ENCODE measurements around the gene ATG2B. TPM values are rescaled to one million over a fixed set of nuclear protein-coding genes. Genes with fewer than 3 reads are reported as not detected.

ATG2B gene
- total RNA-seq, 1 donor from 2014 or later = 21.0 TPM

DNA sequence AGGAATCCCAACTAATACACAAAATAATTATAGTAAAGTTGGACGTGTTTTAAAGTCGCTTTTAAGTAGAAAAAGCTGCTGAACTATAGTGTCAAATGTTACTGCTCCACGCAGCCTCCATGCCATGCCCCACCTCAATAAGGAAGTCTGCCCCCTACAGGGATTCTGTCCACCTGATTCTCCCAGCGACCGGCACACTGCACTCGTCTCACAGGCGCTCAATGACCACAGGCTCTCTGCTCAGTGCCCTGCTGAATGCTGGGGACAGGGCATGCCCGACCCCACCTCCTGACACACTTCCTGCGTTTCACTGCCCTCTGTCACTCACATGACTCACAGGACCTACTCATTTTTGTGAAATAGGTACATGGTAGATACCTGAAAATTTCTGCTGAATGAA lies 58.2 kb downstream of the ATG2B start:
- peaks cover 68% of the 10 kb centered on the region for H3K36me3 Mint-ChIP-seq (ENCODE audit: low read depth)
- H3K4me3 Mint-ChIP-seq = no peak overlapping the region
- CTCF ChIA-PET = no interaction called here
- DNase-seq = no peak
- peaks cover 2% of the 10 kb centered on the region for H3K4me1 Mint-ChIP-seq
- no peak overlapping the region for H3K27ac Mint-ChIP-seq
- no peak for ATAC-seq (ENCODE audit: low read depth)
- intact Hi-C loops (cut with micrococcal nuclease) = no loop called here
- no peak for TF ChIP-seq CTCF (IDR thresholded peaks at IDR 0.05)
- H3K9me3 Mint-ChIP-seq = no peaks in the 10 kb centered on the region
- no peaks in the 10 kb centered on the region for H3K27me3 Mint-ChIP-seq
- POLR2A ChIA-PET = no interaction called here

DNA sequence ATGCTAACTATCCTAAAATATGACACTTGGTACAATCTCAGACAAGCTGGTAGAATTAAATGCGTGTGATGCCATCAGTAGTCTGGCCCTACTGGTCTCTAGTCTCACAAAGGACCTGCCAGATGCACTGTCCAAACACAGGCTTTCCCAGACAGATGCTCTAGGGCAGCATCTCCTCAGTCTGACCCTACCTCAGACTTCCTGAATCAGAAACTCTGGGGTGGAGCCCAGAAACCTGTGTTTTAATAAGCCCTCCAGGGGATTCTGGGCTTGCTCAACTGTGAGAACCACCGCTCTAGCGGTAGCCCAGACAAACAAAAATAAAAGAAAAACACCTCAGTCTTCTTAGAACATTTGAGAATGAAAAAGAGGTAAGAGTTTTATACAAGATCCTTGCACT lies 59.2 kb downstream of the ATG2B start:
- ATAC-seq (ENCODE audit: low read depth) = peak; percentile 34
- ChIA-PET CTCF (no interaction called here), POLR2A (no interaction called here)
- H3K4me1 Mint-ChIP-seq = peaks cover 2% of the 10 kb centered on the region
- H3K27ac Mint-ChIP-seq = no peak overlapping the region
- no peaks in the 10 kb centered on the region for H3K9me3 Mint-ChIP-seq
- H3K36me3 Mint-ChIP-seq (ENCODE audit: low read depth) = peaks cover 64% of the 10 kb centered on the region
- no peak for DNase-seq
- TF ChIP-seq CTCF (IDR thresholded peaks at IDR 0.05) = no peak
- H3K4me3 Mint-ChIP-seq = no peak overlapping the region
- intact Hi-C loops (cut with micrococcal nuclease) = no loop called here
- no peaks in the 10 kb centered on the region for H3K27me3 Mint-ChIP-seq

GRCh38 chr14:96299441-96299840 lies 63.7 kb downstream of the ATG2B start:
- Mint-ChIP-seq H3K36me3 (ENCODE audit: low read depth) (peaks cover 42% of the 10 kb centered on the region), H3K9me3 (no peaks in the 10 kb centered on the region), H3K4me3 (no peak overlapping the region), H3K27me3 (no peaks in the 10 kb centered on the region), H3K4me1 (peaks cover 1% of the 10 kb centered on the region), H3K27ac (no peak overlapping the region)
- intact Hi-C loops (cut with micrococcal nuclease) = loop anchor here (5.0 to 10.0 kb wide), 2 partner anchors 225 to 443 kb away; no protein-coding TSS in a partner anchor
- POLR2A ChIA-PET = no interaction called here
- no peak for DNase-seq
- TF ChIP-seq CTCF (IDR thresholded peaks at IDR 0.05) = no peak
- CTCF ChIA-PET = interaction anchor here (1.8 to 5.2 kb wide), 2 partner anchors 121 to 124 kb away, joined by 4 to 31 read pairs; no protein-coding TSS in a partner anchor
- ATAC-seq (ENCODE audit: low read depth) = no peak

DNA sequence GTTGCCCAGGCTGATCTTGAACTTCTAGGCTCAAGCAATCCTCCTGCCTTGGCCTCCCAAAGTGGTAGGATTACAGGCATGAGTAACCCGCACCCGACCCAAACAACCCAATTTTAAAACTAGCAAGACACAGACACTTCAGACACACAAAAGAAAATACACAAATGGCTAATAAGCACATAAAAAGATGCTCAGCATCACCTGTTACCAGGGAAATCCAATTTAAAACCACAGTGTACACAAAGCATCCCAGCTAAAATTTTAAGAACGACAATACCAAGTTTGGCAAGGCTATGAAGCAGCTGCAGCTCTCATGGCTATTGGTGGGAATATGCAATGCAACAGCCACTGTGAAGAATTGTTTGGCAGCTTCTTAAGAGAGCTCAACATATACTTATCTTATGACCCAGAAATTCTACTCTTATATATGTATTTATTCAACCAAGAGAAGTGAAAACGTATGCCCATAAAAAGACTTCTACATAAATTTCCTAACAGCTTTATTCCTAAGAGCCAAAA lies 65.1 kb downstream of the ATG2B start:
- intact Hi-C loops (cut with micrococcal nuclease) = loop anchor here (1.0 to 10.0 kb wide), 3 partner anchors 126 to 444 kb away; no protein-coding TSS in a partner anchor
- no peaks in the 10 kb centered on the region for H3K4me1 Mint-ChIP-seq
- H3K4me3 Mint-ChIP-seq = no peak overlapping the region
- no peak for TF ChIP-seq CTCF (IDR thresholded peaks at IDR 0.05)
- H3K36me3 Mint-ChIP-seq (ENCODE audit: low read depth) = peaks cover 47% of the 10 kb centered on the region
- ChIA-PET POLR2A (no interaction called here), CTCF (interaction anchor here (0.9 to 5.2 kb wide), 5 partner anchors 121 to 444 kb away, joined by 3 to 31 read pairs (median 4); no protein-coding TSS in a partner anchor)
- no peaks in the 10 kb centered on the region for H3K27me3 Mint-ChIP-seq
- no peak for ATAC-seq (ENCODE audit: low read depth)
- no peak overlapping the region for H3K27ac Mint-ChIP-seq
- DNase-seq = no peak
- no peaks in the 10 kb centered on the region for H3K9me3 Mint-ChIP-seq

GRCh38 chr14:96297000-96297399 lies 66.1 kb downstream of the ATG2B start:
- DNase-seq (no peak), ATAC-seq (ENCODE audit: low read depth) (no peak)
- no peaks in the 10 kb centered on the region for H3K27me3 Mint-ChIP-seq
- ChIA-PET POLR2A (no interaction called here), CTCF (interaction anchor here (1.1 to 5.2 kb wide), 4 partner anchors 11 to 445 kb away, joined by 3 to 31 read pairs (median 4); no protein-coding TSS in a partner anchor)
- H3K27ac Mint-ChIP-seq = no peak overlapping the region
- intact Hi-C loops (cut with micrococcal nuclease) = loop anchor here (1.0 to 10.0 kb wide), 3 partner anchors 127 to 445 kb away; no protein-coding TSS in a partner anchor
- no peak overlapping the region for H3K4me3 Mint-ChIP-seq
- no peaks in the 10 kb centered on the region for H3K9me3 Mint-ChIP-seq
- H3K36me3 Mint-ChIP-seq (ENCODE audit: low read depth) = peaks cover 42% of the 10 kb centered on the region
- no peaks in the 10 kb centered on the region for H3K4me1 Mint-ChIP-seq
- no peak for TF ChIP-seq CTCF (IDR thresholded peaks at IDR 0.05)
